GM12872 (cell line): ENCODE measurements around the gene NDST3.

Experiments
- TF ChIP-seq, protein P1 (sequence below): IDR thresholded peaks from 3 replicates; pipeline ENCODE4 v1.5.1; 2011; ENCODE audit warnings: low read depth, mild to moderate bottlenecking, low read length, moderate library complexity; ENCODE audit not compliant: insufficient read depth

Gene NDST3

DNA sequence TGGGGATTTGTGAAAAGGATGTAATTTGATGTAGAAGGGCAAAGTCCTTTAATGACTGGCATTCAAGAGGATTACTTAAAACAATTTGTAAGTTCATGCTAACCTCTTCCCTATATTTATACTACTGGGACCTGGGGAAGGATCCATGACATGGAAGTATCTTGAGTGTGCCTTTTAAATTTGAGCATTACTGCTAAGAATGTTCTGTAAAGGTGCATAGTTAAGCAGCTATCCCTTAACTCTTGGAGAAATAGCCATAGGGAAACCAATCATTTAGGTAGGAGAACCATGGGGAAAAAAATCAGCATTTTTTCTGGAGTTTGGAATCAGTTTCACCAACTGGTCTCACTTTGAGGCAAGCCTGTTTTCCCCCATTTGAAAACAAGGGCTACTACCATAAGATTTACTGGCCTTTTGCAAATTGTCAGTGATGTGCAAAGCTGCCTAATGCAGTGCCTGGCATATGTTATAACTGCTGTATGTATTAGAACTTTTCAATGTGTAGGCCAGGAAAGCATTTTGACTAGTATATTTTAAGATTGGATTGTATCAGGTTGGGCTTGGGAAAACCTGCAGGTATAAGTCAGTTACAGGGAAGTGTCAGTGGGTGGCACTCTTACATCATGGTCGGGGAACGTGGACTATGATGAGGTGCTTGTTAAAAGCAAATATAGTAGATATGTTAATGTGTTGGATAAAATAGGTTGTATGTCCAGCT, 246.4 kb downstream of the NDST3 start:
- TF ChIP-seq, protein P1, sequence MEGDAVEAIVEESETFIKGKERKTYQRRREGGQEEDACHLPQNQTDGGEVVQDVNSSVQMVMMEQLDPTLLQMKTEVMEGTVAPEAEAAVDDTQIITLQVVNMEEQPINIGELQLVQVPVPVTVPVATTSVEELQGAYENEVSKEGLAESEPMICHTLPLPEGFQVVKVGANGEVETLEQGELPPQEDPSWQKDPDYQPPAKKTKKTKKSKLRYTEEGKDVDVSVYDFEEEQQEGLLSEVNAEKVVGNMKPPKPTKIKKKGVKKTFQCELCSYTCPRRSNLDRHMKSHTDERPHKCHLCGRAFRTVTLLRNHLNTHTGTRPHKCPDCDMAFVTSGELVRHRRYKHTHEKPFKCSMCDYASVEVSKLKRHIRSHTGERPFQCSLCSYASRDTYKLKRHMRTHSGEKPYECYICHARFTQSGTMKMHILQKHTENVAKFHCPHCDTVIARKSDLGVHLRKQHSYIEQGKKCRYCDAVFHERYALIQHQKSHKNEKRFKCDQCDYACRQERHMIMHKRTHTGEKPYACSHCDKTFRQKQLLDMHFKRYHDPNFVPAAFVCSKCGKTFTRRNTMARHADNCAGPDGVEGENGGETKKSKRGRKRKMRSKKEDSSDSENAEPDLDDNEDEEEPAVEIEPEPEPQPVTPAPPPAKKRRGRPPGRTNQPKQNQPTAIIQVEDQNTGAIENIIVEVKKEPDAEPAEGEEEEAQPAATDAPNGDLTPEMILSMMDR = peak; percentile 63

DNA sequence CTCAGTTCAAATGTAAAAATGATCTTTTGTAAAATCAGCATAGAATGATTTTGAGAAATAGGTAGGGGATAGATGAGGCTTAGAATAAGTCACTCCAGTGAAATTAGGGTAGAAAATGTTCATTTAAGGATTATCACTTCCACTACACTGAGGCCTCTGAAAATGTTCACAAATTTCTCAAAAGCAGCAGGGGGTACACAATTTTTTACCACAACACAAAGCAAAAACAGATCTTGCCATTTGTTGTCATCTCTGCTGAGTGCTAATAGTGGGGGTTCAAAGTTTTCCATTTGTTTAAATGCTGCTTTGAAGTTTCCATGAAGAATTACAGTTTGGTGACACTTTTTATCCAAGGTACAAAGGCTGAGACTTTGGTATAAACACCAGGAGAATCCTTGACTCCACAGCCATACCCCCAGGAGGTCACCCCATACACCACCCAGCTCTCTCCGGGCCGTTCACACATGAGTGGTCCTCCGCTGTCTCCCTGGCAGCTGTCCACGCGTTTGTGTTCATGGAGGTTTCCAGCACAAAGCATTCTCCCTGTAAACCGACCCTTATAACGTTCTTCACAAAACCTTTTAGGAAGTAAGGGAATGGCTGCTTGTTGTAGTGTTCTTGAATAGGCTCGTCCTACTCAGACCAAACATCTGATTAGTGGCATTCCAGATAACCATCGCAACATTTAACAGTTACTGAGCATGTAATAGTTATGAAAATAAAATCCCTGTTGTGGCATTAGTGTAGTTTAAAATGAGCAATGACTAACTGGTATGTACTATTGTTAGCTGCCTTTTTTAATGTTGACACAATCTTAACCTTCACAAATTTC, 247.5 kb downstream of the NDST3 start:
- TF ChIP-seq, protein P1 = no peak

DNA sequence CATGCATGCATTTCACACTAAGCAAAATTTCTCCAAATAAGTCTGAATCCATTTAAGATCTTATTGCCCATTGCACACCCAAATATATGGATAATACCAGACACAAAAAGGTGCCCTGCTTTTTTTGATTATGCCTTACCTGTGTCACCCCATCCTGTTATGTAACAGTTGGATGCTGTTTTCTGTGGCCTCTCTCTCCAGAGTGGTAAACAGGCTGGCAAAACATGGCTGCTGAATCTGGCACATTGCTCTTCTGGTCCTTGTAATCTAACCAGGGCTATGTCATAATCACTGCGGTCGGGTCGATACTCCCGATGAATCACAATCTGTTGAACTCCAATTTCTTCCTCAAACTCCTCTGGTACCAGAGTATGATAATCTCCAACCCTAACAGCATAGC, 248.4 kb downstream of the NDST3 start:
- TF ChIP-seq, protein P1 = no peak

DNA sequence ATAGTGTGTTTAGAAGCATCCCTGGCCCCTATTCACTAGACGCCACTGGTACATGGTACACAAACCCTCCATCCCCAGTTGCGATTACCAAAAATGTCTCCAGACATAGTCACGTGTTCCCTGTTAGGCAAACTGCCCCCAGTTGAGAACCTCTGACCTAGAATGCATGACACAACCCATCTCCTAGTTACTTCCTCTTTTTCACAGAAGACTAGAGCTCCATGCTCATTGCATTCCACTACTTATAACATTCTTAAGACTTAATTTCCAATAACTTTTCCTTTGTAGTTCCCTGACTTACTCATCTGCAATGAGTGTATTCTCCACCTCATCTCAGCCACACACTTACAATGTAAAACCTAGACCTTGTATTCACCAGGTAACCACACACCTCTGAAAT, 249.9 kb downstream of the NDST3 start:
- TF ChIP-seq, protein P1 = no peak

DNA sequence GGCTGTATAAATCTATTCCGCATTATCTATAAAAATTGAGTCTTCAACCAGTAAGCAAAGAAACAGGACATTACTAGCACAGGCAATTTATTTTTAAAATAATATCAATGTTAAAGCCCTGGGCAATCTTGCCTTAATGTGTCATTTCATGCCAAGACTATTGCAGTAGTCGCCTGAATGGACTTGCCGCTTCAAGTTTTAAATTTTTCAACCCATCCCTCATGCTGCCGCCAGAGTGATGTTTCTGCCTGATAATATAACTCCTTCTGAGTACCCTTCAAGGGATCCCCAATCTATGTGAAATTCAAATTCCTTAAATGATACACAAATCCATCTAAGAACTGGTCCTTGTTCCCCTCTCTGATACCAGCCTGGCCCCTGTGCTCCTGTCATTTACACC, 251.6 kb downstream of the NDST3 start:
- TF ChIP-seq, protein P1 = no peak

DNA sequence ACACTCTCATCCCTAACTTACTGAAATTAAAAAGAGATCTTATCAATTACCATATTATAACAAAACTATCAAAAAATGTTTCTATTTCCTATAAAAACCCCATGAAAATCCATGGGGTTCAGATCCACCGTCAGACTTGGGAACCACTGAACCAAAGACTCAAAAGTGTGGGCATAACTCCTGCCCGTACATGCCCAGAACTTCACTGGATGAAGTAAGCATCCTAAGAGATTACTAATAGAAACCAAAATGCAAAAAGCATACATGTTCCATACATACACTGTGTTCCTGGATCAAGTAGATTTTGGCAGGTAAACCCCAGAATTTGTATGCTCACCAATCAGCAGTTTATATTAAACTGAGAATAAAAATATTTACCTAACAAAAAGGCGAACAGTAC, 252.4 kb downstream of the NDST3 start:
- TF ChIP-seq, protein P1 = no peak

DNA sequence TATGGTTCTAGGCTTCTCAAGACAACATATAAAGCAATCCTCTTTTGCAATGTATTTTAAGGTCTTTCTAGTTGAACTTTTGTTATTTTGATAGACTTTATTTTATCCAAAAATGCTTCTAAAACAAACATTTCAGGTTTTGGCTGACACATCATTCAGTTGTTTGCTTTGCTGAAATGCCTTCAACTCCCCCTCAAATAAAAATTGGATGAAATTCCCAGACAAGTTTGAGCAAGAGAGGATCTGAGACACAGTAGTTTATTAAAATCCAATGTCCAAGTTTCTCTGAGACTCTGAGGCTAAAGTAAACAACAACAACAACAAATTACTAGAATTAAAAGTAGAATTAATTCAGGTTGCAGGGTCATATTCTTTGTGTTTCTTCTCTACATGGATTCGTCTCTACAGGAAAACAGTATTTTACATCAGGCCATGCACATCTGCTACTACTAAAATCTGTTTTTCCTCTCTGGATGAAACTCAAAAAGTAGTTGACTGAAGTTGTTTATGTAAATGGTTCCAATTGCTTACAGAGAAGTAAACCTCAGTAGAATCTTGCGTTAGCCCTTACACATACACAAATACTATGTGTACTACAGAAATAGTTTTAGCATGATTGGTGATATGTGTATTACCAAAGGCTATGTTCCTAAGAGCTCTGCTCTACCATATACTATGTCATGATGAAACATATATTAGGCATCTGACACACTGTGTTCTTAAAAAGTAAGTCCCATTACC, 253.6 kb downstream of the NDST3 start:
- TF ChIP-seq, protein P1 = no peak
